H9 (cell line): Measurements from ENCODE around the gene PAX8. TPM values are rescaled to one million over a fixed set of nuclear protein-coding genes. Genes with fewer than 3 reads are reported as not detected.

Experiments
- DNase-seq: peaks from one replicate; pipeline ENCODE4 v3.0.0-alpha.2; 2017
- H2AFZ ChIP-seq: one replicate; pipeline ENCODE4 v1.6.1; 2013; ENCODE audit warnings: mild to moderate bottlenecking, low read length, control low read depth, moderate library complexity
- H2AK5ac ChIP-seq: 2 replicates; pipeline ENCODE4 v1.6.1; 2013; ENCODE audit warnings: low read length, control low read depth, mixed read lengths; ENCODE audit not compliant: insufficient read length
- H2BK120ac ChIP-seq: one replicate; pipeline ENCODE4 v1.6.1; 2013; ENCODE audit warnings: low read depth, mild to moderate bottlenecking, low read length, control low read depth, inconsistent platforms; ENCODE audit not compliant: poor library complexity, severe bottlenecking
- H2BK12ac ChIP-seq: 2 replicates; pipeline ENCODE4 v1.6.1; 2013; ENCODE audit warnings: low read length, control low read depth, mixed read lengths, low read depth; ENCODE audit not compliant: insufficient read length
- H2BK15ac ChIP-seq: 2 replicates; pipeline ENCODE4 v1.6.1; 2013; ENCODE audit warnings: low read depth, low read length, control low read depth
- H2BK20ac ChIP-seq: one replicate; pipeline ENCODE4 v1.6.1; 2013; ENCODE audit warnings: low read depth, mild to moderate bottlenecking, low read length, control low read depth, inconsistent platforms; ENCODE audit not compliant: poor library complexity, severe bottlenecking
- H2BK5ac ChIP-seq: 2 replicates; pipeline ENCODE4 v1.6.1; 2013; ENCODE audit warnings: low read length, control low read depth, mixed read lengths; ENCODE audit not compliant: insufficient read length
- H3K14ac ChIP-seq: 2 replicates; pipeline ENCODE4 v1.6.1; 2013; ENCODE audit warnings: low read length, control low read depth; ENCODE audit not compliant: insufficient read depth
- H3K18ac ChIP-seq: 2 replicates; pipeline ENCODE4 v1.6.1; 2013; ENCODE audit warnings: low read depth, mild to moderate bottlenecking, mixed read lengths, low read length, control low read depth; ENCODE audit not compliant: insufficient read length
- H3K23ac ChIP-seq: 2 replicates; pipeline ENCODE4 v1.6.1; 2013; ENCODE audit warnings: low read length, control low read depth, mixed read lengths, low read depth; ENCODE audit not compliant: insufficient read length
- H3K23me2 ChIP-seq: 2 replicates; pipeline ENCODE4 v1.6.1; 2013; ENCODE audit warnings: low read depth, mild to moderate bottlenecking, mixed read lengths, low read length, control low read depth; ENCODE audit not compliant: insufficient read length, poor library complexity, severe bottlenecking
- H3K27ac ChIP-seq: 2 replicates; pipeline ENCODE4 v1.5.1; 2013; ENCODE audit warnings: low read length, control low read depth, mixed read lengths, low read depth; ENCODE audit not compliant: insufficient read length
- H3K27me3 ChIP-seq: 2 replicates; pipeline ENCODE4 v1.6.1; 2013; ENCODE audit warnings: low read length, control low read depth, inconsistent platforms; ENCODE audit not compliant: insufficient read depth
- H3K4ac ChIP-seq: 2 replicates; pipeline ENCODE4 v1.6.1; 2013; ENCODE audit warnings: low read depth, mild to moderate bottlenecking, control low read depth, inconsistent platforms, low read length, moderate library complexity
- H3K4me1 ChIP-seq: 2 replicates; pipeline ENCODE4 v1.6.1; 2013; ENCODE audit warnings: low read length, control low read depth, inconsistent platforms; ENCODE audit not compliant: insufficient read depth
- H3K4me2 ChIP-seq: 2 replicates; pipeline ENCODE4 v1.6.1; 2013; ENCODE audit warnings: low read length, control low read depth, mixed read lengths; ENCODE audit not compliant: insufficient read length, insufficient read depth
- H3K56ac ChIP-seq: 2 replicates; pipeline ENCODE4 v1.6.1; 2013; ENCODE audit warnings: low read depth, mild to moderate bottlenecking, mixed read lengths, low read length, control low read depth; ENCODE audit not compliant: insufficient read length
- H3K79me1 ChIP-seq: 2 replicates; pipeline ENCODE4 v1.6.1; 2013; ENCODE audit warnings: low read depth, mild to moderate bottlenecking, moderate library complexity, low read length, control low read depth, inconsistent platforms; ENCODE audit not compliant: insufficient read depth, poor library complexity, severe bottlenecking
- H3K79me2 ChIP-seq: 2 replicates; pipeline ENCODE4 v1.6.1; 2013; ENCODE audit warnings: low read length, control low read depth, inconsistent platforms; ENCODE audit not compliant: insufficient read depth
- H3K9ac ChIP-seq: 2 replicates; pipeline ENCODE4 v1.6.1; 2013; ENCODE audit warnings: low read length, control low read depth, mixed read lengths; ENCODE audit not compliant: insufficient read length; ENCODE audit errors: extremely low read depth
- H3K9me3 ChIP-seq: one replicate; pipeline ENCODE4 v1.6.1; 2013; ENCODE audit warnings: low read depth, low read length, inconsistent platforms; ENCODE audit not compliant: control insufficient read depth
- H3T11ph ChIP-seq: one replicate; pipeline ENCODE4 v1.6.1; 2013; ENCODE audit warnings: mild to moderate bottlenecking, low read length, control low read depth, inconsistent platforms
- H4K20me1 ChIP-seq: one replicate; pipeline ENCODE4 v1.6.1; 2013; ENCODE audit not compliant: control insufficient read depth, insufficient read length, insufficient read depth
- H4K5ac ChIP-seq: 2 replicates; pipeline ENCODE4 v1.6.1; 2013; ENCODE audit warnings: low read depth, mild to moderate bottlenecking, mixed read lengths, low read length, control low read depth; ENCODE audit not compliant: insufficient read length
- H4K8ac ChIP-seq: replicated peaks from 2 replicates; pipeline ENCODE4 v1.6.1; 2013; ENCODE audit warnings: low read length, control low read depth, mixed read lengths, low read depth; ENCODE audit not compliant: insufficient read length
- H4K91ac ChIP-seq: 2 replicates; pipeline ENCODE4 v1.6.1; 2013; ENCODE audit warnings: low read depth, mild to moderate bottlenecking, moderate library complexity, mixed read lengths, low read length, control low read depth; ENCODE audit not compliant: insufficient read length
- H3K27ac Mint-ChIP-seq, 3 experiments: 2 replicates in 2 of 3; 3 replicates in 1 of 3; pipeline ENCODE4 v1.8.0; 2020 to 2021; ENCODE audit warnings: mixed read lengths in 3 of 3, mild to moderate bottlenecking in 1 of 3, moderate library complexity in 1 of 3
- H3K27me3 Mint-ChIP-seq: 2 replicates; pipeline ENCODE4 v1.8.0; 2021; ENCODE audit warnings: low read depth, mild to moderate bottlenecking, moderate library complexity, mixed read lengths
- H3K36me3 Mint-ChIP-seq, 3 experiments: 2 replicates in 2 of 3; 3 replicates in 1 of 3; pipeline ENCODE4 v1.8.0; 2020 to 2021; ENCODE audit warnings: low read depth in 3 of 3, mixed read lengths in 3 of 3; ENCODE audit not compliant: insufficient read depth in 1 of 3
- H3K4me1 Mint-ChIP-seq, 2 experiments: 2 replicates each; pipeline ENCODE4 v1.8.0; 2020; ENCODE audit warnings: mixed read lengths in 2 of 2
- H3K4me3 Mint-ChIP-seq, 2 experiments: 2 replicates in 1 of 2; 3 replicates in 1 of 2; pipeline ENCODE4 v1.8.0; 2020 to 2021; ENCODE audit warnings: mild to moderate bottlenecking in 2 of 2, mixed read lengths in 2 of 2, moderate library complexity in 1 of 2
- H3K9me3 Mint-ChIP-seq, 2 experiments: 2 replicates in 1 of 2; 3 replicates in 1 of 2; pipeline ENCODE4 v1.8.0; 2020; ENCODE audit warnings: mild to moderate bottlenecking in 2 of 2, mixed read lengths in 2 of 2, moderate library complexity in 1 of 2
- WGBS: extraction: QIAGEN DNeasy Blood & Tissue Kit; methylation state at CpG from one replicate; pipeline ENCODE4 v1.1.7; 2013; ENCODE audit warnings: missing lambda C conversion rate, low lambda C conversion rate, mixed read lengths; ENCODE audit not compliant: insufficient read length; ENCODE audit errors: extremely low coverage; 5-methylcytosine and 5-hydroxymethylcytosine counted together
- total RNA-seq: library from RNA; stranded (reverse); gene quantifications from 2 replicates; pipeline ENCODE4 v1.2.1, GENCODE V29; 2021
- TF ChIP-seq, protein P1 (sequence below): fragments of 200-600 bp; sonication (generic); conservative IDR thresholded peaks from 3 replicates; pipeline ENCODE4 v1.8.0; 2021; ENCODE audit warnings: antibody characterized with exemption, mild to moderate bottlenecking

The PAX8 gene
- total RNA-seq, 1 experiment from 2014 or later, result not detected

DNA sequence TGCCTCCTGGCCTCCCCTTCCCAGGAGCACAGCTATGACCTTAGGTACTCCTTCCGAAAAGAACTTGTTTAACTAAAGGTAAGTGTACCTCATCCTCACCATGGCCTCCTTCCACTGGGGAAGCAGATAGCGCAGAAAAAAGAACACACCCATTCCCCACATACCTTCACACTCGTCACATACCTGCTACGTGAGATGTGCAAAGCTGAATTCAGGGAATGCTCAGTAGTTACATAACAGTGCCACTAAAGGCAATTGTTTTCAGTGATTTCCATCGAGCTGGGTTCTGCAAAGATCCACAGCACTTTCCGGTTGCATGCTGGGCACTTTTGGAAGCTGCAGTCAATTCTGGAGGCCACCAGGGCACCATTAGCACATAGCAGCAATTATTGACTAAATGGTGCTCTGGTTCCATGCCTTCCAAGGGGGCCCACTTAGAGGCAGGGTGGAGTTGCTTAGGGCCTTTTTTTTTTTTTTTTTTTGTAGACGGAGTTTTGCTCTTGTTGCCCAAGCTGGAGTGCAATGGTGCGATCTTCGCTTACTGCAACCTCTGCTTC is 41.0 kb downstream of the PAX8 start:
- H3K4me1 ChIP-seq, result no peaks in the 10 kb centered on the region; the same call in 1 of the 2 replicates
- H2BK5ac ChIP-seq, result no peak overlapping the region
- TF ChIP-seq, protein P1, sequence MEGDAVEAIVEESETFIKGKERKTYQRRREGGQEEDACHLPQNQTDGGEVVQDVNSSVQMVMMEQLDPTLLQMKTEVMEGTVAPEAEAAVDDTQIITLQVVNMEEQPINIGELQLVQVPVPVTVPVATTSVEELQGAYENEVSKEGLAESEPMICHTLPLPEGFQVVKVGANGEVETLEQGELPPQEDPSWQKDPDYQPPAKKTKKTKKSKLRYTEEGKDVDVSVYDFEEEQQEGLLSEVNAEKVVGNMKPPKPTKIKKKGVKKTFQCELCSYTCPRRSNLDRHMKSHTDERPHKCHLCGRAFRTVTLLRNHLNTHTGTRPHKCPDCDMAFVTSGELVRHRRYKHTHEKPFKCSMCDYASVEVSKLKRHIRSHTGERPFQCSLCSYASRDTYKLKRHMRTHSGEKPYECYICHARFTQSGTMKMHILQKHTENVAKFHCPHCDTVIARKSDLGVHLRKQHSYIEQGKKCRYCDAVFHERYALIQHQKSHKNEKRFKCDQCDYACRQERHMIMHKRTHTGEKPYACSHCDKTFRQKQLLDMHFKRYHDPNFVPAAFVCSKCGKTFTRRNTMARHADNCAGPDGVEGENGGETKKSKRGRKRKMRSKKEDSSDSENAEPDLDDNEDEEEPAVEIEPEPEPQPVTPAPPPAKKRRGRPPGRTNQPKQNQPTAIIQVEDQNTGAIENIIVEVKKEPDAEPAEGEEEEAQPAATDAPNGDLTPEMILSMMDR, result no peak
- no peak overlapping the region for H3K4me2 ChIP-seq
- H3K4me3 Mint-ChIP-seq, result no peak overlapping the region
- no peaks in the 10 kb centered on the region for H3K23me2 ChIP-seq
- no peak overlapping the region for H3K27ac ChIP-seq
- no peak overlapping the region for H2BK120ac ChIP-seq
- no CpG with 5 or more reads among the region's 9 CpGs for WGBS
- H3K4me1 Mint-ChIP-seq, result peaks cover 0 to 4% of the 10 kb centered on the region in 2 experiments; a peak in 3 of 4 replicates
- peaks cover 6% of the 10 kb centered on the region for H3K27me3 Mint-ChIP-seq
- H3K36me3 Mint-ChIP-seq, result peaks cover 0 to 12% (median 3%) of the 10 kb centered on the region in 3 experiments; a peak in 3 of 7 replicates
- H2BK12ac ChIP-seq, result no peak overlapping the region
- H3K18ac ChIP-seq, result no peak overlapping the region
- no peak overlapping the region for H4K91ac ChIP-seq
- H3K56ac ChIP-seq, result no peak overlapping the region
- no peaks in the 10 kb centered on the region for H3K9me3 ChIP-seq
- H2BK20ac ChIP-seq, result no peak overlapping the region
- no peak overlapping the region for H3K4ac ChIP-seq
- peaks cover 13% of the 10 kb centered on the region in 2 experiments; a peak in 3 of 5 replicates for H3K9me3 Mint-ChIP-seq
- no peak overlapping the region for H2AFZ ChIP-seq
- H4K8ac ChIP-seq, result no peak overlapping the region
- no peaks in the 10 kb centered on the region for H3K79me1 ChIP-seq
- H3T11ph ChIP-seq, result no peak overlapping the region
- no peak for DNase-seq
- H4K5ac ChIP-seq, result no peak overlapping the region
- no peaks in the 10 kb centered on the region for H4K20me1 ChIP-seq
- H3K23ac ChIP-seq, result no peak overlapping the region
- H3K9ac ChIP-seq, result no peak overlapping the region
- H2AK5ac ChIP-seq, result no peak overlapping the region
- no peak overlapping the region for H2BK15ac ChIP-seq
- no peak overlapping the region for H3K14ac ChIP-seq
- no peak overlapping the region; a peak in 1 of 7 replicates for H3K27ac Mint-ChIP-seq
- H3K27me3 ChIP-seq, result no peaks in the 10 kb centered on the region
- no peaks in the 10 kb centered on the region for H3K79me2 ChIP-seq
